Right ventricle myocardium superior (tissue), 1 donor: ENCODE measurements around the gene LTBP4. TPM values are rescaled to one million over a fixed set of nuclear protein-coding genes. Genes with fewer than 3 reads are reported as not detected.
A peak's percentile ranks its signal among the peaks of the same experiment; 100 is the strongest.
"Not testable (repeated sequence)": the region's sequence is repeated elsewhere in the genome, so short reads cannot be mapped to it uniquely, and the experiment has no call there.

Experiments
- ATAC-seq: fragments of 200-7000 bp; cut with Tn5 transposase; one replicate; pipeline ENCODE4 v1.9.1; 2020; ENCODE audit warnings: mild to moderate bottlenecking; ENCODE audit not compliant: poor library complexity
- DNase-seq: peaks from one replicate; pipeline ENCODE4 v3.0.0-alpha.2; 2020
- intact Hi-C: fragments of 100-400 bp; cut with DNase I; formaldehyde crosslinking; loops from one replicate; pipeline ENCODE4 v1.11.2; 2022
- long read RNA-seq: library from polyadenylated mRNA; unstranded; transcript quantifications from one replicate; pipeline ENCODE4 v2.0.0, GENCODE V29; 2021
- total RNA-seq: library from RNA; stranded (reverse); fragmentation: NEBNext Ultra II Directional; extraction: Animal tissue kit (Norgen Biotek cat#: 25700); gene quantifications from one replicate; pipeline ENCODE4 v1.2.1, GENCODE V29; 2021
- donor health status: DM: no; HTN: yes; CAD: no; lungs with severe emphysema.

Gene LTBP4, protein sequence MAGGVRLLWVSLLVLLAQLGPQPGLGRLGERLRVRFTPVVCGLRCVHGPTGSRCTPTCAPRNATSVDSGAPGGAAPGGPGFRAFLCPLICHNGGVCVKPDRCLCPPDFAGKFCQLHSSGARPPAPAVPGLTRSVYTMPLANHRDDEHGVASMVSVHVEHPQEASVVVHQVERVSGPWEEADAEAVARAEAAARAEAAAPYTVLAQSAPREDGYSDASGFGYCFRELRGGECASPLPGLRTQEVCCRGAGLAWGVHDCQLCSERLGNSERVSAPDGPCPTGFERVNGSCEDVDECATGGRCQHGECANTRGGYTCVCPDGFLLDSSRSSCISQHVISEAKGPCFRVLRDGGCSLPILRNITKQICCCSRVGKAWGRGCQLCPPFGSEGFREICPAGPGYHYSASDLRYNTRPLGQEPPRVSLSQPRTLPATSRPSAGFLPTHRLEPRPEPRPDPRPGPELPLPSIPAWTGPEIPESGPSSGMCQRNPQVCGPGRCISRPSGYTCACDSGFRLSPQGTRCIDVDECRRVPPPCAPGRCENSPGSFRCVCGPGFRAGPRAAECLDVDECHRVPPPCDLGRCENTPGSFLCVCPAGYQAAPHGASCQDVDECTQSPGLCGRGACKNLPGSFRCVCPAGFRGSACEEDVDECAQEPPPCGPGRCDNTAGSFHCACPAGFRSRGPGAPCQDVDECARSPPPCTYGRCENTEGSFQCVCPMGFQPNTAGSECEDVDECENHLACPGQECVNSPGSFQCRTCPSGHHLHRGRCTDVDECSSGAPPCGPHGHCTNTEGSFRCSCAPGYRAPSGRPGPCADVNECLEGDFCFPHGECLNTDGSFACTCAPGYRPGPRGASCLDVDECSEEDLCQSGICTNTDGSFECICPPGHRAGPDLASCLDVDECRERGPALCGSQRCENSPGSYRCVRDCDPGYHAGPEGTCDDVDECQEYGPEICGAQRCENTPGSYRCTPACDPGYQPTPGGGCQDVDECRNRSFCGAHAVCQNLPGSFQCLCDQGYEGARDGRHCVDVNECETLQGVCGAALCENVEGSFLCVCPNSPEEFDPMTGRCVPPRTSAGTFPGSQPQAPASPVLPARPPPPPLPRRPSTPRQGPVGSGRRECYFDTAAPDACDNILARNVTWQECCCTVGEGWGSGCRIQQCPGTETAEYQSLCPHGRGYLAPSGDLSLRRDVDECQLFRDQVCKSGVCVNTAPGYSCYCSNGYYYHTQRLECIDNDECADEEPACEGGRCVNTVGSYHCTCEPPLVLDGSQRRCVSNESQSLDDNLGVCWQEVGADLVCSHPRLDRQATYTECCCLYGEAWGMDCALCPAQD (N-terminal part only)
- total RNA-seq, result 296 TPM
- long read RNA-seq, full-length matches to known transcripts, result 67 of 508 reads
- long read RNA-seq, partial matches to known transcripts, result 314 of 508 reads
- long read RNA-seq, other reads (novel, unspliced or antisense), result 127 of 508 reads

DNA sequence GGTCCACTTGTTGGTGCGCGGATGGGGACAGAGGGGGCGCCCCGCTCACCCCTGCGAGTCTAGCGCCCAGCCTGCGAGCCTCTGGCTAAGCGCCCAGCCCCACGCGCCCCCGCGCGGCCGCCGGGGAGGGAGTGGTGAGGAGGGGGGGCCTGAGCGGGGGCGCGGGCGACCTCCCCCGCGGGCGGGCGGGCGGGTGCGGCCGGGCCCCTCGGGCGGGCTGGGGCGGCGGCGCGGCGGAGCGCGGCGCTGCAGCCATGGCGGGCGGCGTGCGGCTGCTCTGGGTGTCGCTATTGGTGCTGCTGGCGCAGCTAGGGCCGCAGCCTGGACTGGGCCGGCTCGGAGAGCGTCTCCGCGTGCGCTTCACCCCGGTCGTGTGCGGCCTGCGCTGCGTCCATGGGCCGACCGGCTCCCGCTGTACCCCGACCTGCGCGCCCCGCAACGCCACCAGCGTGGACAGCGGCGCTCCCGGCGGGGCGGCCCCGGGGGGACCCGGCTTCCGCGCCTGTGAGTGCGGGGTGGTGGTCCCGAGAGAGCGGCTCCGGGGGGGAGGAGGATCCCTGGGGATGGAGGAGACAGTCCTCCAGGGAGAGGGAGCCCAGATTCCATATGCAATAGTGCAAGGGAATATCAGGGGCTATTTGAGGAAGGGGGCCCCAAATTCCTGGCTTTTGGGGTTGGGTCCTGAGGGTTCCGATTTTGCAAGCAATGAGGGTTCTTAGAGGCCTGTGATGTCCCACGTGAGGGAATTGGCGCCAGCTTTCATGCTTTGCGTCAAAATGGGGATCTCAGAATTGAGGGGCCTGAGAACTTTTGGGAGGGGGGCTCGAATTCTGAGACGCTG, at the start of gene LTBP4:
LTBP4 (plus strand) TSS at position 236 of the 841 bp plus-strand sequence; CDS start at position 255, 19 bp downstream.
- intact Hi-C loops, result no loop called here
- ATAC-seq, result no peak
- peak; percentile 84 for DNase-seq

DNA sequence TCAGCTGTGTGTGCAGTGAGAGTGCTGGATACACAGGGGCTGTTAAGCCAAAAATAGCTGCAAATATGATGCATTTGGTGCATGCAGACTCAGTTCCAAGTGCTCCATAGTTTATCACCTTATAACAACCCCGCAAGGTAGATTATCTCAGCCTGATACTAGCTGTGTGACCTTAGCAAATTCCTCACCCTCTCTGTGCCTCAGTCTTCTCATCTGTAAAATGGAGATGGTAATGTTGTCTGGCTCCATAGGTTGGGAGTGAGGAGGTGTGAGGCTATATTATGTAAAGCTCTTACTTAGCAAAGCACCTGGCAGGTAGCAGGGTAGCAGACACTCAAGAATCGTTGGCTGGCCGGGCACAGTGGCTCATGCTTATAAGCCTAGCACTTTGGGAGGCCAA, 48.3 kb upstream of the LTBP4 start:
- intact Hi-C loops, result no loop called here
- ATAC-seq (no peak), DNase-seq (no peak)

DNA sequence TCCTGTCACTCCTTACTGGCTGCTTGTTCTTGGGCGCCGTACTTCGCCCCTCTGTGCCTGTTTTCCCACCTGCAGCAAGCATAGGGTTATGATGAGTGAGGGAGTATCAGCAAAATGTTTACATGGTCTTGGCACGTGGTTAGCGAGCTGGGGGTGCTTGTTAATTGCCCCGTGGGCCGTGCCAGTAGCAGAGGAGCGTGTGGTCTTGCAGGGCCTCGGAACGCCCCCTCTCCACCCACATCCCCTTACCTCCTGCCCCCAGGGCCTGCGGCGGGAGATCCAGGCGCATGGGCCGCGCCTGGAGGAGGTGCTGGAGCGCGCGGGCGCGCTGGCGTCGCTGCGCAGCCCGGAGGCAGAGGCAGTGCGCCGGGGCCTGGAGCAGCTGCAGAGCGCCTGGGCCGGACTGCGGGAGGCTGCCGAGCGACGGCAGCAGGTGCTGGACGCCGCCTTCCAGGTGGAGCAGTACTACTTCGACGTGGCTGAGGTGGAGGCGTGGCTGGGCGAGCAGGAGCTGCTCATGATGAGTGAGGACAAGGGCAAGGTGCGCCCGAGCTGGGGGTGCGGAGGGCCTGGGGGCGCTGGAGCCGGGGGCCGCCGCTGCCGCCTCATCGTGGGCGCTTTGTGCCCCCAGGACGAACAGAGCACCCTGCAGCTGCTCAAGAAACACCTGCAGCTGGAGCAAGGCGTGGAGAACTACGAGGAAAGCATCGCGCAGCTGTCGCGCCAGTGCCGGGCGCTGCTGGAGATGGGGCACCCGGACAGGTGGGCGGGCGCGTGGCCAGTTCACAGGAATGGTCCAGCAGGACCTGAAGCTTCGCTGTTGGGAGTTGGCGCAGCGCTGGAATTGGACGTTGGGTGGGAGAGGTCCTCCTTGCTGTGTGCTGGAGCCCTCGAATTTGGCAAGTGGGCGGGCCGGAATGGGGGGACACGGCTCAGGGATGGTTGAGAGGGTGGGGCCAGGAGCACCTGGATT, 47.0 kb upstream of the LTBP4 start:
- DNase-seq (no peak), ATAC-seq (no peak)
- intact Hi-C loops, result no loop called here

DNA sequence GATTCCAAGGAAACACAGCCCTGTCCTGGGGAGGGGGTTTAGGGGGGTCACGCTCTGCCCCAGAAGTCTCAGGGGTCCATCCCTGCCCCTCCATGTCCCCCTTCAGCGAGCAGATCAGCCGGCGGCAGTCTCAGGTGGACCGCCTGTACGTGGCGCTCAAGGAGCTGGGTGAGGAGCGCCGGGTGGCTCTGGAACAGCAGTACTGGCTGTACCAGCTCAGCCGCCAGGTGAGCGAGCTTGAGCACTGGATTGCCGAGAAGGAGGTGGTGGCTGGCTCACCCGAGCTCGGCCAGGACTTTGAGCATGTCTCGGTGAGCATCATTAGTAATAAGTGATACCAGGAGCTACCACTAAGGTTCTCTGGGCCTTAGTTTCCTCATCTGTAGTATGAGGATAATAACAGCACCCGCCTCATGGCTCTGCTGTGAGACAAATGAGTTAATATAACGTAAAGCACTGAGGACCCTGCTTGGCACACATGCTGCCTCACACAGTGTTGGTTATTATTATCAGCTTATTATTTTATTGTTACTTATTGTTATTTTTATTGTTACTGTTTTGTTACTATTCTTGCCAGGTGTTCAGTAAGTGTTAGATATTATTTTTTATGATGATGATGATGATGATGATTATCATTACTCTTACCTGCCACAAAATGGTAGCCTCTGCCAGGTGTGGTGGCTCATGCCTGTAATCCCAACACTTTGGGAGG, 45.0 kb upstream of the LTBP4 start:
- DNase-seq (no peak), ATAC-seq (no peak)
- intact Hi-C loops, result no loop called here

DNA sequence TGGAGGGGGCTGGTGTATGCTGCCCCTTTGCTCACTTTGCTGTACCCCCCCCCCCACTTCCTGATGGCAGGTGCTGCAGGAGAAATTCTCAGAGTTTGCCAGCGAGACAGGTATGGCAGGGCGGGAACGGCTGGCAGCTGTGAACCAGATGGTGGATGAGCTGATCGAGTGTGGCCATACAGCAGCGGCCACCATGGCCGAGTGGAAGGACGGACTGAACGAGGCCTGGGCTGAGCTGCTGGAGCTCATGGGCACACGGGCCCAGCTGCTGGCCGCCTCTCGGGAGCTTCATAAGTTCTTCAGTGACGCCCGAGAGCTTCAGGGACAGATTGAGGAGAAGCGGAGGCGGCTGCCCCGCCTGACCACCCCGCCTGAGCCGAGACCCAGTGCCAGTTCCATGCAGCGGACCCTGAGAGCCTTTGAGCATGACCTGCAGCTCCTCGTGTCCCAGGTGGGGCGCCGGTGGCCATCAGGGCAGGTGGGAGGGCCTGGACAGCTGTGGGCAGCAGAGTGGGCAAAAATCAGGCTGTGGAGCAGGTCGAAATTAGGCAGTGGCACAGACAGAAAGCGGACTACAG, 44.1 kb upstream of the LTBP4 start:
- intact Hi-C loops, result no loop called here
- no peak for DNase-seq
- ATAC-seq, result no peak

DNA sequence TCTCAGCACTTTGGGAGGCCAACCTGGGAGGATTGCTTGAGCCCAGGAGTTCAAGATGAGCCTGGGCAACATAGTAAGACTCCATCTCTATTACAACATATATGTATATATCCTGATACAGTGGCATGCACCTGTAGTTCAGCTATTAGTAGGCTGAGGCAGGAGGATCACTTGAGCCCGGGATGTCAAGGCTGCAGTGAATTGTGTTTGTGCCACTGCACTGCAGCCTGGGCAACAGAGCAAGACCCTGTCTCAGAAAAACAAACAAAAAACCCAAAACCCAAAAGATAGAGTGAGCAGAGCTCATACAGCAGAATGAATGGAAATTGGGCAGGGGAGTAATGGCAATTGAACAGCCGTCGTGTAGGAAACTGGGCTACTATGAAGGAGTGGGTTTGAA, 41.8 kb upstream of the LTBP4 start:
- no peak for DNase-seq
- intact Hi-C loops, result no loop called here
- no peak for ATAC-seq

DNA sequence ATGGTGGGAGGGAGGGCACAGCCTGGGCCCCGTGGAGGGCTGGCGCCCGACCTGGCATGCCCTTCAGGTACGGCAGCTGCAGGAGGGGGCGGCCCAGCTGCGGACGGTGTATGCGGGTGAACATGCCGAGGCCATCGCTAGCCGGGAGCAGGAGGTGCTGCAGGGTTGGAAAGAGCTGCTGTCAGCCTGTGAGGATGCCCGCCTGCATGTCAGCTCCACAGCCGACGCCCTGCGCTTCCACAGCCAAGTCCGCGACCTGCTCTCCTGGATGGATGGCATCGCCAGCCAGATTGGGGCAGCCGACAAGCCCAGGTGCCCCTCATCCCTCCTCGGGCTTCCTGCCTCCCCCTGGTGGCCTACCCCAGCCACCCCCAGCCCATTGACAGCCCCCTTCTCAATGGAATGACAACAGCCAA, 41.1 kb upstream of the LTBP4 start:
- DNase-seq (no peak), ATAC-seq (no peak)
- intact Hi-C loops, result no loop called here

DNA sequence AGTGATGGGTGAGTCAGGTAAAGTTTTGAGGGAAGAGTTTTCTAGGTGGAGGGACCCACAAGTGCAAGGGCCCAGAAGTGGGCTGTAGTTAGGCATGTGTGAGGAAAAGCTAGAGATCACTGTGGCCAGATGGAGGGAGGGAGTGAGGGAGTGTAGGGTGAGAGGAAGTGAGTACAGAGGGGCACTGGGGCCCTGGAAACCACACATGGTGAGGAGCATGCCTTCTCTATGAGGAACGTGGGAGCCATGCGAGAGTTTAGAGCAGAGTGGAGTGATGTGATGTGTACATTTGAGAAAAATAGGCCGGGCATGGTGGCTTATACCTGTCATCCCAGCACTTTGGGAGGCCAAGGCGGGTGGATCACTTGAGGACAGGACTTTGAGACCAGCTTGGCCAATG, 39.2 kb upstream of the LTBP4 start:
- intact Hi-C loops, result no loop called here
- DNase-seq, result no peak
- no peak for ATAC-seq

DNA sequence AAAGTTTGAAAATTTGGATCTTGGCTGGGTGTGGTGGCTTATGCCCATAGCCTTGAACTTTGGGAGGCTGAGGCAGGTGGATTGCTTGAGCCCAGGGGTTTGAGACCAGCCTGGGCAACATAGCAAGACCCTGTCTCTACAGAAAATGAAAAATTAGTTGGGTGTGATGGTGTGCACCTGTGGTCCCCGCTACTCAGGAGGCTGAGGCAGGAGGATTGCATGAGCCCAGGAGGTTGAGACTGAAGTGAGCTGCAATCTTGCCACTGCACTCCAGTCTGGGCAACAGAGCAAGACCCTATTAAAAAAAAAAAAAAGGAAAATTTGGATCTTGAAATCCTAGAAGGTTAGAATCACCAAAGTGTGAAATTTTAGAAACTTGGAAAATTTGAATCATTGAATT, 36.6 kb upstream of the LTBP4 start:
- ATAC-seq, DNase-seq, intact Hi-C loops: not testable (repeated sequence)

DNA sequence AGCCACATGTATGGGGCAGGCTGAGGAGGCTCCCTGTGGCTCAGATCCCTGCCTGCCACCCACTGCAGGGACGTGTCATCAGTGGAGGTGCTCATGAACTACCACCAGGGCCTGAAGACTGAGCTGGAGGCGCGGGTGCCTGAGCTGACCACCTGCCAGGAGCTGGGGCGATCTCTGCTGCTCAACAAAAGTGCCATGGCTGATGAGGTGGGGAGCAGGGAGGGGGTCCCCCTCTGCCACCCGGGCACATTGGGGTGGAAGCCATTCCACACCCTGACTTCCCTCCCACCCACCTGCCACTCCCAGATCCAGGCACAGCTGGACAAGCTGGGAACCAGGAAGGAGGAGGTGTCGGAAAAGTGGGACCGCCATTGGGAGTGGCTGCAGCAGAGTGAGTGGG, 35.8 kb upstream of the LTBP4 start:
- DNase-seq (no peak), ATAC-seq (no peak)
- intact Hi-C loops, result no loop called here

DNA sequence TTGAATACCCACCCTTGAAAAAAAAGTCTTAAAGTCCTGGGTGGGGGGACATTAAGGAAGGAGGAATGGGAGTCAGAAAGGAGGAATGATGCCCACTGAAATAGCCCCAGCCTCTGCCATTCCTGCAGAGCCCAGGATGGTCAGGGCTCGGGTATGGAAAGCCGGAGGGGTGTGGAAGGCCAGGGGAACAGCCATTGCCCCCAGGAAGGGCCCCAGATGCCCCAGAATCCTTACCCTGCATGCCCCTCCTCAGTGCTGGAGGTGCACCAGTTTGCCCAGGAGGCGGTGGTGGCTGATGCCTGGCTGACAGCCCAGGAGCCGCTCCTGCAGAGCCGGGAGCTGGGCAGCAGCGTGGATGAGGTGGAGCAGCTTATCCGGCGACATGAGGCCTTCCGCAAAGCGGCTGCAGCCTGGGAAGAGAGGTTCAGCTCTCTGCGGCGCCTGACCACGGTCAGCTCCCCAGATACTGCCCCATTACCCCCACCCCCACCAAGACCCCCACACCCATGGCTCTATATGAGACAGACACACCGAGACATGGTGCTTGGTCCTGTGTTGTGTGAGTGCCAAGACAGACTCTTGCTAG, 35.2 kb upstream of the LTBP4 start:
- intact Hi-C loops, result no loop called here
- DNase-seq (no peak), ATAC-seq (no peak)

DNA sequence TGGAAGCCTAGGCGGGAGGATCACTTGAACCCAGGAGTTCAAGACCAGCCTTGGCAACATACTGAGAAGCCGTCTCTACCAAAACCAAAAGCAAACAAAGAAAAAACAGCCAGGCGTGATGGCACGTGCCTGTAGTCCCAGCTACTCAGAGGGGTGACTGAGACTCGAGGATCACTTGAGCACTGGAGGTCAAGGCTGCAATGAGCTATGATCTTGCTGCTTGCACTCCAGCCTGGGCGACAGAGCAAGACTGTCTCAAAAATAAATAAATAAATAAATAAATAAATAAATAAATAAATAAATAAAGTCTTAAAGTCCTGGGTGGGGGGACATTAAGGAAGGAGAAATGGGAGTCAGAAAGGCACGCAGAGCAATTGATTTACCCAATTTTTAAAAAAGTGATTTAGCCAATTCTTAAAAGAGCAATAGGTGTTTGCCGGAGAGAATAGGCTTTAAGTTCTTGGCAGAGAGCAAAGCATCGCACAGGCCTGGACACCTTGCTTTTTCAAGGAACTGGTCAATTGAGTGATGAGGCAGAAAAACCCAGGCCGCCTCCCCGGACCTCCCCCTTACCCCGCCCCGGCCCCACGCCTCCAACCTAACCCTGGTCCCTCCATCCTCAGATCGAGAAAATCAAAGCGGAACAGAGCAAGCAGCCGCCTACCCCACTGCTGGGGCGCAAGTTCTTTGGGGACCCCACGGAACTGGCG, 34.0 kb upstream of the LTBP4 start:
- no peak for ATAC-seq
- DNase-seq, result no peak
- intact Hi-C loops, result no loop called here

DNA sequence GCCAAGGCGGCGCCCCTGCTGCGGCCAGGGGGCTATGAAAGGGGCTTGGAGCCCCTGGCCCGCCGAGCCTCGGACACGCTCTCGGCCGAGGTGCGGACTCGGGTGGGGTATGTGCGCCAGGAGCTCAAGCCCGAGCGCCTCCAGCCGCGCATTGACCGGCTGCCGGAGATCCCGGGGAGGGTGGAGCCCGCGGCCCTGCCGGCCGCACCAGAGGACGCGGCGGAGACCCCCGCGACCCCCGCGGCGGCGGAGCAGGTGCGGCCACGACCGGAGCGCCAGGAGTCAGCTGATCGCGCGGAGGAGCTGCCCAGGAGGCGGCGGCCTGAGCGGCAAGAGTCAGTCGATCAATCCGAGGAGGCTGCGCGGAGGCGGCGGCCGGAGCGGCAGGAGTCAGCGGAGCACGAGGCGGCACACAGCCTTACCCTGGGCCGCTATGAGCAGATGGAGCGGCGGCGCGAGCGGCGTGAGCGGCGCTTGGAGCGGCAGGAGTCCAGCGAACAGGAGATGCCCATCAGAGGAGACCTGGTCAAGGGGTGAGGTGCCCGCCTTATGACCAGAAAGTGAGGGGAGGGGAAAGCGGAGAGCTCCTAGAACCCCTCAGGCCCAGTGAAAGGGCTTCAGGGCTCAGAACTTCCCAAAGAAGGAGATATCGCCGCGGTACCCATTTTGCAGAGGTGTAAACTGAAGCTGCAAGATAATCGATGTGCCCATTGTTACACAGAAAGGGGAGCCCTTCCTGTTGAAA, 33.2 kb upstream of the LTBP4 start:
- ATAC-seq (no peak), DNase-seq (no peak)
- intact Hi-C loops, result no loop called here

DNA sequence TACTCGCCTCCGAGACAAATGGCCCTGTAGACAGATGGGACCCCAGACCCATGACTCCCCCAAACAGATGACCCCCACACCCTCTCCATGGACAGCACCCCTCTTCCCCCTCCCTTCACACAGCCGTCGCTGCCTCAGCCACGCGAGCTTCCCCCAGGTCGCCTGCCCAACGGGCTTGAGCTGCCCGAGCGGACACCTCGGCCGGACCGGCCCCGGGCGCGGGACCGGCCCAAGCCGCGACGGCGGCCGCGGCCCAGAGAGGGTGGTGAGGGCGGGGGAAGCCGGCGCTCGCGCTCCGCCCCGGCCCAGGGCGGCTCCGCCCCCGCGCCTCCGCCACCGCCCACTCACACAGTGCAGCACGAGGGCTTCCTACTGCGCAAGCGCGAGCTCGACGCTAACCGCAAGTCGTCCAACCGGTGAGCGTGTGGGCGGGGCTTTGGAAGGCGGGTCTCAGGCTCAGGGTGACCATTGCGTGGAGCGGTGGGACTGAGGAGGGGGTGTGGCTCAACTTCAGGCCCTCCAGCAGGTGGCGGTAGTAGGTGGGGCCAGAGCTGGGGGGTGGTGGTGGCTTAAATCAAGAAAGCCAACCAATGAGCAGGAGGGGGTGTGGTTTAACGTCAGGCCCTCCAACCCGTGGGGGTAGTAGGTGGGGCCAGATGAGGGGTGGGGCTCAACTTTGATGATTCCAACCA, 30.7 kb upstream of the LTBP4 start:
- DNase-seq (peak; percentile 100), ATAC-seq (peak; percentile 97)
- intact Hi-C loops, result no loop called here
